ENCODE measurements around the gene GPS2. TPM values are rescaled to one million over a fixed set of nuclear protein-coding genes. Genes with fewer than 3 reads are reported as not detected.

GPS2 gene
- total RNA-seq, 1 experiment from 2014 or later: 62.6 TPM

- DNase-seq: no peak
- Histone ChIP-seq H2AK5ac (ENCODE audit: insufficient read length, low read length) (no peak overlapping the region), H3K79me2 (ENCODE audit: insufficient read depth, low read length) (peaks cover 2% of the 10 kb centered on the region; the same call in 1 of the 2 replicates), H3K9ac (ENCODE audit: extremely low read depth, insufficient read length, low read length) (no peak overlapping the region), H2AFZ (ENCODE audit: low read length) (no peak overlapping the region), H4K8ac (replicated peaks; ENCODE audit: insufficient read length, low read depth, low read length) (no peak overlapping the region), H4K5ac (ENCODE audit: insufficient read length, low read depth, low read length) (no peak overlapping the region), H3K14ac (ENCODE audit: insufficient read depth, low read length) (no peak overlapping the region), H4K91ac (ENCODE audit: insufficient read length, low read depth, low read length) (no peak overlapping the region), H3T11ph (ENCODE audit: low read length) (no peak overlapping the region), H3K79me1 (ENCODE audit: insufficient read depth, low read depth, low read length, poor library complexity, severe bottlenecking) (no peaks in the 10 kb centered on the region), H3K4ac (ENCODE audit: low read depth, low read length) (no peak overlapping the region), H3K23me2 (ENCODE audit: insufficient read length, low read depth, low read length, poor library complexity, severe bottlenecking) (peaks cover 14% of the 10 kb centered on the region), H3K4me2 (ENCODE audit: insufficient read depth, insufficient read length, low read length) (no peak overlapping the region), H4K20me1 (ENCODE audit: control insufficient read depth, insufficient read depth, insufficient read length) (no peaks in the 10 kb centered on the region), H2BK15ac (ENCODE audit: low read depth, low read length) (no peak overlapping the region), H3K27ac (ENCODE audit: insufficient read length, low read depth, low read length) (no peak overlapping the region), H3K56ac (ENCODE audit: insufficient read length, low read depth, low read length) (no peak overlapping the region), H3K23ac (ENCODE audit: insufficient read length, low read depth, low read length) (no peak overlapping the region), H2BK5ac (ENCODE audit: insufficient read length, low read length) (no peak overlapping the region), H2BK12ac (ENCODE audit: insufficient read length, low read depth, low read length) (no peak overlapping the region), H3K4me1 (ENCODE audit: insufficient read depth, low read length) (no peaks in the 10 kb centered on the region), H3K27me3 (ENCODE audit: insufficient read depth, low read length) (no peaks in the 10 kb centered on the region), H3K18ac (ENCODE audit: insufficient read length, low read depth, low read length) (no peak overlapping the region), H2BK20ac (ENCODE audit: low read depth, low read length, poor library complexity, severe bottlenecking) (no peak overlapping the region), H3K9me3 (ENCODE audit: control insufficient read depth, low read depth, low read length) (no peaks in the 10 kb centered on the region), H2BK120ac (ENCODE audit: low read depth, low read length, poor library complexity, severe bottlenecking) (no peak overlapping the region)
- H3K4me1 Mint-ChIP-seq: peaks cover 14 to 15% of the 10 kb centered on the region in 2 experiments
- H3K27me3 Mint-ChIP-seq (ENCODE audit: low read depth): no peaks in the 10 kb centered on the region
- no CpG with 5 or more reads among the region's 11 CpGs for WGBS (ENCODE audit: extremely low coverage, insufficient read length, low lambda C conversion rate)
- no peaks in the 10 kb centered on the region for H3K9me3 Mint-ChIP-seq
- no peak overlapping the region; a peak in 1 of 5 replicates for H3K4me3 Mint-ChIP-seq
- TF ChIP-seq, protein P1, sequence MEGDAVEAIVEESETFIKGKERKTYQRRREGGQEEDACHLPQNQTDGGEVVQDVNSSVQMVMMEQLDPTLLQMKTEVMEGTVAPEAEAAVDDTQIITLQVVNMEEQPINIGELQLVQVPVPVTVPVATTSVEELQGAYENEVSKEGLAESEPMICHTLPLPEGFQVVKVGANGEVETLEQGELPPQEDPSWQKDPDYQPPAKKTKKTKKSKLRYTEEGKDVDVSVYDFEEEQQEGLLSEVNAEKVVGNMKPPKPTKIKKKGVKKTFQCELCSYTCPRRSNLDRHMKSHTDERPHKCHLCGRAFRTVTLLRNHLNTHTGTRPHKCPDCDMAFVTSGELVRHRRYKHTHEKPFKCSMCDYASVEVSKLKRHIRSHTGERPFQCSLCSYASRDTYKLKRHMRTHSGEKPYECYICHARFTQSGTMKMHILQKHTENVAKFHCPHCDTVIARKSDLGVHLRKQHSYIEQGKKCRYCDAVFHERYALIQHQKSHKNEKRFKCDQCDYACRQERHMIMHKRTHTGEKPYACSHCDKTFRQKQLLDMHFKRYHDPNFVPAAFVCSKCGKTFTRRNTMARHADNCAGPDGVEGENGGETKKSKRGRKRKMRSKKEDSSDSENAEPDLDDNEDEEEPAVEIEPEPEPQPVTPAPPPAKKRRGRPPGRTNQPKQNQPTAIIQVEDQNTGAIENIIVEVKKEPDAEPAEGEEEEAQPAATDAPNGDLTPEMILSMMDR (conservative IDR thresholded peaks at IDR 0.05): no peak
- H3K27ac Mint-ChIP-seq: no peak overlapping the region
- H3K36me3 Mint-ChIP-seq (ENCODE audit: insufficient read depth in 1 of 3, low read depth in 3 of 3): peaks cover 31 to 54% (median 53%) of the 10 kb centered on the region in 3 experiments; a peak in 6 of 7 replicates
Measured at GRCh38 chr17:7326186-7326585, 11.0 kb upstream of the GPS2 start.

Data from H9 (cell line).